HL-60 (cell line): ENCODE results near the gene TSPAN18.

Experiments used
- DNase-seq, 2 experiments: peaks; one replicate each; pipeline ENCODE4 v3.0.0-alpha.2; 2010 to 2020; ENCODE audit warnings: low read depth in 1 of 2, low spot score in 1 of 2
- H3K27ac ChIP-seq: fragments of 250-450 bp; sonication (Bioruptor Pico); replicated peaks from 2 replicates; pipeline ENCODE4 v1.5.1; 2020; ENCODE audit warnings: mild to moderate bottlenecking, moderate library complexity
- H3K27me3 ChIP-seq: fragments of 250-450 bp; sonication (Bioruptor Pico); 2 replicates; pipeline ENCODE4 v1.5.1; 2021; ENCODE audit warnings: mild to moderate bottlenecking, moderate library complexity; ENCODE audit not compliant: insufficient read depth, poor library complexity, severe bottlenecking
- H3K4me3 ChIP-seq: replicated peaks from 2 replicates; pipeline ENCODE4 v1.5.1; 2011; ENCODE audit warnings: mild to moderate bottlenecking, control low read depth, low read length; ENCODE audit not compliant: insufficient read depth
- GABPA ChIP-seq: IDR thresholded peaks from 2 replicates; pipeline ENCODE4 v1.6.1; 2012; ENCODE audit warnings: low read depth
- POLR2AphosphoS5 ChIP-seq: IDR thresholded peaks from 2 replicates; pipeline ENCODE4 v1.6.1; 2012; ENCODE audit warnings: low read depth
- REST ChIP-seq: IDR thresholded peaks from 2 replicates; pipeline ENCODE4 v1.6.1; 2012; ENCODE audit warnings: low read depth; ENCODE audit not compliant: insufficient replicate concordance
- SPI1 ChIP-seq: IDR thresholded peaks from 2 replicates; pipeline ENCODE4 v1.6.1; 2012; ENCODE audit warnings: low read depth, mild to moderate bottlenecking, borderline replicate concordance
- TF ChIP-seq, protein P1 (sequence below): IDR thresholded peaks from one replicate; pipeline ENCODE4 v1.5.1; 2011; ENCODE audit warnings: low read length, control low read depth, inconsistent platforms; ENCODE audit not compliant: insufficient read depth

Gene TSPAN18

DNA sequence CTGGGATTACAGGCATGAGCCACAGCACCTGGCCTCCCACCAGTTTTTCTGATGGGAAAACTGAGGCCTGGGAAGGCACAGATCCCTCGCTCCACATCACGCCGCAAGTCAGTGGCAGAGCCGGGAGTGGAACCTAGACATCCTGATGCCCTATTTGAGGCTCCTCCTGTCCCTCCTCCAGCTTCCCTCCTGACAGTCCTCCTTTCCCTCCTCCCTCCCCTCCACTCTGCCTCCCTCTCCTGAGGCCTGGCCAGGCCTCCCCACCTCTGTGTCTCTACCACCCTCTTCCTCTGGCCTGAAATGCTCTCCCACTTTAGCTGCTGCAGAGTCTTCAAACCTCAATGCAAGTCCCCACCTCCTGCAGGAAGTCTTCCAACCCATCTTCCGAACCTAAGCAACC is 237.2 kb downstream of the TSPAN18 start:
- TF ChIP-seq GABPA (no peak), SPI1 (no peak), REST (no peak), POLR2AphosphoS5 (no peak)
- TF ChIP-seq, protein P1, sequence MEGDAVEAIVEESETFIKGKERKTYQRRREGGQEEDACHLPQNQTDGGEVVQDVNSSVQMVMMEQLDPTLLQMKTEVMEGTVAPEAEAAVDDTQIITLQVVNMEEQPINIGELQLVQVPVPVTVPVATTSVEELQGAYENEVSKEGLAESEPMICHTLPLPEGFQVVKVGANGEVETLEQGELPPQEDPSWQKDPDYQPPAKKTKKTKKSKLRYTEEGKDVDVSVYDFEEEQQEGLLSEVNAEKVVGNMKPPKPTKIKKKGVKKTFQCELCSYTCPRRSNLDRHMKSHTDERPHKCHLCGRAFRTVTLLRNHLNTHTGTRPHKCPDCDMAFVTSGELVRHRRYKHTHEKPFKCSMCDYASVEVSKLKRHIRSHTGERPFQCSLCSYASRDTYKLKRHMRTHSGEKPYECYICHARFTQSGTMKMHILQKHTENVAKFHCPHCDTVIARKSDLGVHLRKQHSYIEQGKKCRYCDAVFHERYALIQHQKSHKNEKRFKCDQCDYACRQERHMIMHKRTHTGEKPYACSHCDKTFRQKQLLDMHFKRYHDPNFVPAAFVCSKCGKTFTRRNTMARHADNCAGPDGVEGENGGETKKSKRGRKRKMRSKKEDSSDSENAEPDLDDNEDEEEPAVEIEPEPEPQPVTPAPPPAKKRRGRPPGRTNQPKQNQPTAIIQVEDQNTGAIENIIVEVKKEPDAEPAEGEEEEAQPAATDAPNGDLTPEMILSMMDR, result no peak
- no peak overlapping the region for H3K27ac ChIP-seq
- H3K27me3 ChIP-seq, result no peaks in the 10 kb centered on the region
- H3K4me3 ChIP-seq, result no peak overlapping the region
- DNase-seq, result no peak

- no peaks in the 10 kb centered on the region for H3K27me3 ChIP-seq
- no peak overlapping the region for H3K4me3 ChIP-seq
- H3K27ac ChIP-seq, result peak overlapping the region; percentile 49
- DNase-seq, result peak in 1 of 2 experiments; percentile 50
- TF ChIP-seq SPI1 (no peak), GABPA (no peak), POLR2AphosphoS5 (no peak), REST (no peak)
- TF ChIP-seq, protein P1, result no peak
Measured at GRCh38 chr11:44964526-44965209, 237.9 kb downstream of the TSPAN18 start.

DNA sequence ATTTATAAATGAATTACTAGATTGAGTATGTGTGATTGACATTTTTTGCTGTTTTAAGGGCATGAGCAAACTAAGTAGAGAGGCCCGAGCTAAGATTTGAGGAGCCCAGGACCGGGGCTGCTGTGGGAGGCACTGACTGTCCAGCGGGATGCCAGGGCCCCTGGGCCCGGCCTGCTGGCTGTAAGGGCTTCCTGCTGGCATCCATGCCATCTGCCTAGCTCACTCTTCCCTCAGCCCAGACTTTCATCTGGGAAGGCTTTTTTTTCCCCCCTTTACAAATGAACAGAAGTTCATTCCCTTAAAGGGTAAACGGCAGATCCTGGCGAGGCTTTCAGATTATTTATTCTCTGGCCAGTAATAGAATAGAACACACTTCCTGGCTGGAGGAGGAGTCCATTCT is 239.9 kb downstream of the TSPAN18 start:
- H3K4me3 ChIP-seq, result no peak overlapping the region
- DNase-seq, result no peak
- TF ChIP-seq SPI1 (no peak), POLR2AphosphoS5 (no peak), GABPA (no peak), REST (no peak)
- TF ChIP-seq, protein P1, result no peak
- H3K27ac ChIP-seq, result no peak overlapping the region
- H3K27me3 ChIP-seq, result no peaks in the 10 kb centered on the region
